Endothelial cell of umbilical vein (primary cell): ENCODE data around the gene GSN.

Experiments used
- EZH2 ChIP-seq: IDR thresholded peaks from 2 replicates; pipeline ENCODE4 v1.6.1; 2012; ENCODE audit warnings: borderline replicate concordance, low read depth, mild to moderate bottlenecking, moderate library complexity, low read length, inconsistent platforms; ENCODE audit not compliant: severe bottlenecking
- FOS ChIP-seq: IDR thresholded peaks from 2 replicates; pipeline ENCODE4 v1.6.1; 2011; ENCODE audit warnings: mild to moderate bottlenecking, low read length, moderate library complexity, borderline replicate concordance; ENCODE audit not compliant: insufficient read depth
- GATA2 ChIP-seq: IDR thresholded peaks from 2 replicates; pipeline ENCODE4 v1.7.0; 2011; ENCODE audit warnings: low read depth, mild to moderate bottlenecking, moderate library complexity, mixed read lengths, low read length; ENCODE audit not compliant: insufficient read length, insufficient read depth
- JUN ChIP-seq: IDR thresholded peaks from 2 replicates; pipeline ENCODE4 v1.6.1; 2011; ENCODE audit warnings: borderline replicate concordance, low read depth; ENCODE audit not compliant: insufficient read length, insufficient read depth
- MAX ChIP-seq: IDR thresholded peaks from 2 replicates; pipeline ENCODE4 v1.6.1; 2011; ENCODE audit not compliant: insufficient read depth, insufficient read length
- MYC ChIP-seq: IDR thresholded peaks from one replicate; pipeline ENCODE4 v1.6.1; 2011; ENCODE audit warnings: mild to moderate bottlenecking, low read depth, low read length
- POLR2A ChIP-seq: IDR thresholded peaks from 2 replicates; pipeline ENCODE4 v1.6.1; 2012; ENCODE audit warnings: low read depth, mild to moderate bottlenecking, control low read depth, low read length
- POLR2AphosphoS5 ChIP-seq: IDR thresholded peaks from 2 replicates; pipeline ENCODE4 v1.6.1; 2012; ENCODE audit warnings: low read depth, mild to moderate bottlenecking, control low read depth, low read length, moderate library complexity; ENCODE audit not compliant: insufficient read depth
- TF ChIP-seq, protein P1 (sequence below), 2 donors: IDR thresholded peaks; 1 replicate in 1 of 2; 2 replicates in 1 of 2; pipeline ENCODE4 v1.5.1; 2011; ENCODE audit warnings: low read length in 2 of 2, mild to moderate bottlenecking in 2 of 2, moderate library complexity in 2 of 2, control low read depth in 1 of 2, inconsistent platforms in 1 of 2, low read depth in 1 of 2; ENCODE audit not compliant: insufficient read depth in 1 of 2; ENCODE audit errors: extremely low read depth in 1 of 2

GRCh38 chr9:121325387-121325786, 57.4 kb downstream of the GSN start:
- TF ChIP-seq, protein P1, sequence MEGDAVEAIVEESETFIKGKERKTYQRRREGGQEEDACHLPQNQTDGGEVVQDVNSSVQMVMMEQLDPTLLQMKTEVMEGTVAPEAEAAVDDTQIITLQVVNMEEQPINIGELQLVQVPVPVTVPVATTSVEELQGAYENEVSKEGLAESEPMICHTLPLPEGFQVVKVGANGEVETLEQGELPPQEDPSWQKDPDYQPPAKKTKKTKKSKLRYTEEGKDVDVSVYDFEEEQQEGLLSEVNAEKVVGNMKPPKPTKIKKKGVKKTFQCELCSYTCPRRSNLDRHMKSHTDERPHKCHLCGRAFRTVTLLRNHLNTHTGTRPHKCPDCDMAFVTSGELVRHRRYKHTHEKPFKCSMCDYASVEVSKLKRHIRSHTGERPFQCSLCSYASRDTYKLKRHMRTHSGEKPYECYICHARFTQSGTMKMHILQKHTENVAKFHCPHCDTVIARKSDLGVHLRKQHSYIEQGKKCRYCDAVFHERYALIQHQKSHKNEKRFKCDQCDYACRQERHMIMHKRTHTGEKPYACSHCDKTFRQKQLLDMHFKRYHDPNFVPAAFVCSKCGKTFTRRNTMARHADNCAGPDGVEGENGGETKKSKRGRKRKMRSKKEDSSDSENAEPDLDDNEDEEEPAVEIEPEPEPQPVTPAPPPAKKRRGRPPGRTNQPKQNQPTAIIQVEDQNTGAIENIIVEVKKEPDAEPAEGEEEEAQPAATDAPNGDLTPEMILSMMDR (IDR thresholded peaks at IDR 0.05; ENCODE audit: extremely low read depth in 1 of 2, insufficient read depth in 1 of 2, low read depth in 1 of 2, low read length in 2 of 2), result peak; percentile 31 to 36
- TF ChIP-seq FOS, result no peak
- TF ChIP-seq MAX, result no peak
- TF ChIP-seq EZH2, result no peak
- no peak for TF ChIP-seq POLR2AphosphoS5
- TF ChIP-seq JUN, result no peak
- TF ChIP-seq POLR2A, result no peak
- TF ChIP-seq MYC, result no peak
- no peak for TF ChIP-seq GATA2
